H9 (cell line): ENCODE data around the gene HORMAD2. TPM values are rescaled to one million over a fixed set of nuclear protein-coding genes. Genes with fewer than 3 reads are reported as not detected.

Experiments
- DNase-seq: peaks from one replicate; pipeline ENCODE4 v3.0.0-alpha.2; 2017
- H2AFZ ChIP-seq: one replicate; pipeline ENCODE4 v1.6.1; 2013; ENCODE audit warnings: mild to moderate bottlenecking, low read length, control low read depth, moderate library complexity
- H2AK5ac ChIP-seq: 2 replicates; pipeline ENCODE4 v1.6.1; 2013; ENCODE audit warnings: low read length, control low read depth, mixed read lengths; ENCODE audit not compliant: insufficient read length
- H2BK120ac ChIP-seq: one replicate; pipeline ENCODE4 v1.6.1; 2013; ENCODE audit warnings: low read depth, mild to moderate bottlenecking, low read length, control low read depth, inconsistent platforms; ENCODE audit not compliant: poor library complexity, severe bottlenecking
- H2BK12ac ChIP-seq: 2 replicates; pipeline ENCODE4 v1.6.1; 2013; ENCODE audit warnings: low read length, control low read depth, mixed read lengths, low read depth; ENCODE audit not compliant: insufficient read length
- H2BK15ac ChIP-seq: 2 replicates; pipeline ENCODE4 v1.6.1; 2013; ENCODE audit warnings: low read depth, low read length, control low read depth
- H2BK20ac ChIP-seq: one replicate; pipeline ENCODE4 v1.6.1; 2013; ENCODE audit warnings: low read depth, mild to moderate bottlenecking, low read length, control low read depth, inconsistent platforms; ENCODE audit not compliant: poor library complexity, severe bottlenecking
- H2BK5ac ChIP-seq: 2 replicates; pipeline ENCODE4 v1.6.1; 2013; ENCODE audit warnings: low read length, control low read depth, mixed read lengths; ENCODE audit not compliant: insufficient read length
- H3K14ac ChIP-seq: 2 replicates; pipeline ENCODE4 v1.6.1; 2013; ENCODE audit warnings: low read length, control low read depth; ENCODE audit not compliant: insufficient read depth
- H3K18ac ChIP-seq: 2 replicates; pipeline ENCODE4 v1.6.1; 2013; ENCODE audit warnings: low read depth, mild to moderate bottlenecking, mixed read lengths, low read length, control low read depth; ENCODE audit not compliant: insufficient read length
- H3K23ac ChIP-seq: 2 replicates; pipeline ENCODE4 v1.6.1; 2013; ENCODE audit warnings: low read length, control low read depth, mixed read lengths, low read depth; ENCODE audit not compliant: insufficient read length
- H3K23me2 ChIP-seq: 2 replicates; pipeline ENCODE4 v1.6.1; 2013; ENCODE audit warnings: low read depth, mild to moderate bottlenecking, mixed read lengths, low read length, control low read depth; ENCODE audit not compliant: insufficient read length, poor library complexity, severe bottlenecking
- H3K27ac ChIP-seq: 2 replicates; pipeline ENCODE4 v1.5.1; 2013; ENCODE audit warnings: low read length, control low read depth, mixed read lengths, low read depth; ENCODE audit not compliant: insufficient read length
- H3K27me3 ChIP-seq: 2 replicates; pipeline ENCODE4 v1.6.1; 2013; ENCODE audit warnings: low read length, control low read depth, inconsistent platforms; ENCODE audit not compliant: insufficient read depth
- H3K4ac ChIP-seq: 2 replicates; pipeline ENCODE4 v1.6.1; 2013; ENCODE audit warnings: low read depth, mild to moderate bottlenecking, control low read depth, inconsistent platforms, low read length, moderate library complexity
- H3K4me1 ChIP-seq: 2 replicates; pipeline ENCODE4 v1.6.1; 2013; ENCODE audit warnings: low read length, control low read depth, inconsistent platforms; ENCODE audit not compliant: insufficient read depth
- H3K4me2 ChIP-seq: 2 replicates; pipeline ENCODE4 v1.6.1; 2013; ENCODE audit warnings: low read length, control low read depth, mixed read lengths; ENCODE audit not compliant: insufficient read length, insufficient read depth
- H3K56ac ChIP-seq: 2 replicates; pipeline ENCODE4 v1.6.1; 2013; ENCODE audit warnings: low read depth, mild to moderate bottlenecking, mixed read lengths, low read length, control low read depth; ENCODE audit not compliant: insufficient read length
- H3K79me1 ChIP-seq: 2 replicates; pipeline ENCODE4 v1.6.1; 2013; ENCODE audit warnings: low read depth, mild to moderate bottlenecking, moderate library complexity, low read length, control low read depth, inconsistent platforms; ENCODE audit not compliant: insufficient read depth, poor library complexity, severe bottlenecking
- H3K79me2 ChIP-seq: 2 replicates; pipeline ENCODE4 v1.6.1; 2013; ENCODE audit warnings: low read length, control low read depth, inconsistent platforms; ENCODE audit not compliant: insufficient read depth
- H3K9ac ChIP-seq: 2 replicates; pipeline ENCODE4 v1.6.1; 2013; ENCODE audit warnings: low read length, control low read depth, mixed read lengths; ENCODE audit not compliant: insufficient read length; ENCODE audit errors: extremely low read depth
- H3K9me3 ChIP-seq: one replicate; pipeline ENCODE4 v1.6.1; 2013; ENCODE audit warnings: low read depth, low read length, inconsistent platforms; ENCODE audit not compliant: control insufficient read depth
- H3T11ph ChIP-seq: one replicate; pipeline ENCODE4 v1.6.1; 2013; ENCODE audit warnings: mild to moderate bottlenecking, low read length, control low read depth, inconsistent platforms
- H4K20me1 ChIP-seq: one replicate; pipeline ENCODE4 v1.6.1; 2013; ENCODE audit not compliant: control insufficient read depth, insufficient read length, insufficient read depth
- H4K5ac ChIP-seq: 2 replicates; pipeline ENCODE4 v1.6.1; 2013; ENCODE audit warnings: low read depth, mild to moderate bottlenecking, mixed read lengths, low read length, control low read depth; ENCODE audit not compliant: insufficient read length
- H4K8ac ChIP-seq: replicated peaks from 2 replicates; pipeline ENCODE4 v1.6.1; 2013; ENCODE audit warnings: low read length, control low read depth, mixed read lengths, low read depth; ENCODE audit not compliant: insufficient read length
- H4K91ac ChIP-seq: 2 replicates; pipeline ENCODE4 v1.6.1; 2013; ENCODE audit warnings: low read depth, mild to moderate bottlenecking, moderate library complexity, mixed read lengths, low read length, control low read depth; ENCODE audit not compliant: insufficient read length
- H3K27ac Mint-ChIP-seq, 3 experiments: 2 replicates in 2 of 3; 3 replicates in 1 of 3; pipeline ENCODE4 v1.8.0; 2020 to 2021; ENCODE audit warnings: mixed read lengths in 3 of 3, mild to moderate bottlenecking in 1 of 3, moderate library complexity in 1 of 3
- H3K27me3 Mint-ChIP-seq: 2 replicates; pipeline ENCODE4 v1.8.0; 2021; ENCODE audit warnings: low read depth, mild to moderate bottlenecking, moderate library complexity, mixed read lengths
- H3K36me3 Mint-ChIP-seq, 3 experiments: 2 replicates in 2 of 3; 3 replicates in 1 of 3; pipeline ENCODE4 v1.8.0; 2020 to 2021; ENCODE audit warnings: low read depth in 3 of 3, mixed read lengths in 3 of 3; ENCODE audit not compliant: insufficient read depth in 1 of 3
- H3K4me1 Mint-ChIP-seq, 2 experiments: 2 replicates each; pipeline ENCODE4 v1.8.0; 2020; ENCODE audit warnings: mixed read lengths in 2 of 2
- H3K4me3 Mint-ChIP-seq, 2 experiments: 2 replicates in 1 of 2; 3 replicates in 1 of 2; pipeline ENCODE4 v1.8.0; 2020 to 2021; ENCODE audit warnings: mild to moderate bottlenecking in 2 of 2, mixed read lengths in 2 of 2, moderate library complexity in 1 of 2
- H3K9me3 Mint-ChIP-seq, 2 experiments: 2 replicates in 1 of 2; 3 replicates in 1 of 2; pipeline ENCODE4 v1.8.0; 2020; ENCODE audit warnings: mild to moderate bottlenecking in 2 of 2, mixed read lengths in 2 of 2, moderate library complexity in 1 of 2
- CTCF ChIP-seq: fragments of 200-600 bp; sonication (generic); conservative IDR thresholded peaks from 3 replicates; pipeline ENCODE4 v1.8.0; 2021; ENCODE audit warnings: antibody characterized with exemption, mild to moderate bottlenecking
- WGBS: extraction: QIAGEN DNeasy Blood & Tissue Kit; methylation state at CpG from one replicate; pipeline ENCODE4 v1.1.7; 2013; ENCODE audit warnings: missing lambda C conversion rate, low lambda C conversion rate, mixed read lengths; ENCODE audit not compliant: insufficient read length; ENCODE audit errors: extremely low coverage; 5-methylcytosine and 5-hydroxymethylcytosine counted together
- total RNA-seq: library from RNA; stranded (reverse); gene quantifications from 2 replicates; pipeline ENCODE4 v1.2.1, GENCODE V29; 2021

The HORMAD2 gene
- total RNA-seq, 1 experiment from 2014 or later: not detected

GRCh38 chr22:30209642-30210041 lies 129.4 kb downstream of the HORMAD2 start:
- Histone ChIP-seq H3K27me3 (no peaks in the 10 kb centered on the region; the same call in 1 of the 2 replicates), H3K9ac (no peak overlapping the region), H2AK5ac (no peak overlapping the region), H2BK12ac (no peak overlapping the region), H4K91ac (no peak overlapping the region), H3K4me2 (no peak overlapping the region), H2AFZ (no peak overlapping the region), H3K27ac (no peak overlapping the region), H4K8ac (no peak overlapping the region), H3K79me1 (no peaks in the 10 kb centered on the region), H3K23ac (no peak overlapping the region), H4K20me1 (no peaks in the 10 kb centered on the region), H3K4ac (no peak overlapping the region), H2BK5ac (no peak overlapping the region), H2BK120ac (no peak overlapping the region), H3K23me2 (no peaks in the 10 kb centered on the region), H3T11ph (no peak overlapping the region), H3K56ac (no peak overlapping the region), H2BK20ac (no peak overlapping the region), H4K5ac (no peak overlapping the region), H3K9me3 (no peaks in the 10 kb centered on the region), H3K18ac (no peak overlapping the region), H2BK15ac (no peak overlapping the region), H3K79me2 (no peaks in the 10 kb centered on the region), H3K4me1 (peaks cover 2% of the 10 kb centered on the region; the same call in 1 of the 2 replicates), H3K14ac (no peak overlapping the region)
- Mint-ChIP-seq H3K27me3 (peaks cover 15% of the 10 kb centered on the region), H3K27ac (no peak overlapping the region), H3K4me3 (no peak overlapping the region), H3K36me3 (no peaks in the 10 kb centered on the region), H3K9me3 (no peaks in the 10 kb centered on the region; a peak in 1 of 5 replicates), H3K4me1 (peaks cover 27 to 36% of the 10 kb centered on the region in 2 experiments)
- WGBS: no CpG with 5 or more reads among the region's 6 CpGs
- DNase-seq: no peak
- TF ChIP-seq CTCF: no peak
